Panc1 (cell line): ENCODE results near the gene MYH7B. TPM values are rescaled to one million over a fixed set of nuclear protein-coding genes. Genes with fewer than 3 reads are reported as not detected.

ENCODE experiments used
- ATAC-seq: fragments of 200-7000 bp; cut with Tn5 transposase; 2 replicates; pipeline ENCODE4 v1.9.1; 2020; ENCODE audit warnings: mild to moderate bottlenecking, moderate library complexity
- BruUV-seq: library from RNA; stranded (reverse); fragments of 400-500 nt; replicated peaks from 2 replicates; lab custom pipeline; 2021; lab: Mats Ljungman, UMichigan
- CTCF ChIA-PET: fragments of 300-600 bp; sonication (Branson Sonifier 250); formaldehyde crosslinking; loops from one replicate; lab custom pipeline; 2022; ENCODE audit warnings: antibody characterized with exemption; lab: Charles Lee
- POLR2A ChIA-PET: fragments of 300-600 bp; sonication (Branson Sonifier 250); formaldehyde crosslinking; loops from one replicate; lab custom pipeline; 2022; ENCODE audit warnings: antibody characterized with exemption; lab: Charles Lee
- DNase-seq: peaks from one replicate; pipeline ENCODE4 v3.0.0-alpha.2; 2010; ENCODE audit warnings: low read depth, low spot score
- H3K27ac ChIP-seq: 2 replicates; pipeline ENCODE4 v1.5.1; 2011; ENCODE audit warnings: mild to moderate bottlenecking, low read length, inconsistent platforms
- H3K27me3 ChIP-seq: fragments of 200-500 bp; sonication (Bioruptor generic); 2 replicates; pipeline ENCODE4 v1.6.0; 2014; ENCODE audit warnings: low read length, inconsistent platforms; ENCODE audit not compliant: control insufficient read depth, insufficient read depth
- H3K36me3 ChIP-seq: fragments of 200-500 bp; sonication (Bioruptor generic); 2 replicates; pipeline ENCODE4 v1.5.1; 2014; ENCODE audit warnings: inconsistent platforms, mild to moderate bottlenecking, low read length, moderate library complexity; ENCODE audit not compliant: control insufficient read depth, insufficient read depth
- H3K4me1 ChIP-seq: 2 replicates; pipeline ENCODE4 v1.5.1; 2011; ENCODE audit warnings: inconsistent platforms, mild to moderate bottlenecking, low read length, moderate library complexity; ENCODE audit not compliant: control insufficient read depth, insufficient read depth
- H3K4me3 ChIP-seq, 2 experiments: 2 replicates each; pipeline ENCODE4 v1.5.1; 2011 to 2012; ENCODE audit warnings: low read depth in 2 of 2, low read length in 2 of 2, mild to moderate bottlenecking in 2 of 2, inconsistent platforms in 1 of 2, moderate library complexity in 1 of 2
- H3K9me3 ChIP-seq: fragments of 200-500 bp; sonication (Bioruptor generic); 2 replicates; pipeline ENCODE4 v1.5.1; 2014; ENCODE audit warnings: low read depth, mild to moderate bottlenecking, inconsistent platforms, low read length, moderate library complexity; ENCODE audit not compliant: control insufficient read depth, insufficient read depth
- CTCF ChIP-seq: fragments of 450-650 bp; IDR thresholded peaks from 2 replicates; pipeline ENCODE4 v1.5.1; 2017; ENCODE audit warnings: mild to moderate bottlenecking
- POLR2AphosphoS5 ChIP-seq: IDR thresholded peaks from 2 replicates; pipeline ENCODE4 v1.6.1; 2012; ENCODE audit warnings: mild to moderate bottlenecking, low read depth, low read length, moderate library complexity
- REST ChIP-seq, 2 experiments: IDR thresholded peaks; 2 replicates each; pipeline ENCODE4 v1.6.1; 2011 to 2012; ENCODE audit warnings: low read depth in 2 of 2, control low read depth in 1 of 2, low read length in 1 of 2, mild to moderate bottlenecking in 1 of 2, moderate library complexity in 1 of 2; ENCODE audit not compliant: insufficient read depth in 1 of 2
- SIN3A ChIP-seq: IDR thresholded peaks from 2 replicates; pipeline ENCODE4 v1.6.1; 2012; ENCODE audit warnings: low read depth, mild to moderate bottlenecking, low read length, moderate library complexity, borderline replicate concordance; ENCODE audit not compliant: insufficient read depth
- TCF7L2 ChIP-seq: IDR thresholded peaks from 2 replicates; pipeline ENCODE4 v1.6.1; 2011; ENCODE audit warnings: mild to moderate bottlenecking, low read depth, low read length, inconsistent platforms
- in situ Hi-C: cut with HindIII; loops from 2 replicates; pipeline ENCODE4 v1.10.0; 2016; ENCODE audit warnings: low sequenced_read_pairs, low pct_unique_long_range_greater_than_20kb
- intact Hi-C: fragments of 100-400 bp; cut with micrococcal nuclease; formaldehyde crosslinking; loops from one replicate; pipeline ENCODE4 v1.10.0; 2022; ENCODE audit not compliant: unreplicated experiment
- total RNA-seq: library from RNA; stranded (reverse); gene quantifications from one replicate; pipeline ENCODE4 v1.2.1, GENCODE V29; 2021; ENCODE audit not compliant: unreplicated experiment

MYH7B gene
- total RNA-seq, 1 experiment from 2014 or later = 0.59 TPM

GRCh38 chr20:34990661-34991214 lies 35.1 kb downstream of the MYH7B start:
- Histone ChIP-seq H3K27me3 (no peaks in the 10 kb centered on the region), H3K27ac (no peak overlapping the region), H3K4me1 (no peaks in the 10 kb centered on the region), H3K36me3 (no peaks in the 10 kb centered on the region), H3K9me3 (no peaks in the 10 kb centered on the region), H3K4me3 (no peak overlapping the region)
- in situ Hi-C loops = no loop called here
- DNase-seq (no peak), ATAC-seq (no peak)
- intact Hi-C loops = no loop called here
- POLR2A ChIA-PET = no interaction called here
- CTCF ChIA-PET = no interaction called here
- TF ChIP-seq REST (IDR thresholded peaks at IDR 0.05; ENCODE audit: insufficient read depth in 1 of 2, low read depth in 2 of 2, low read length in 1 of 2) (no peak), SIN3A (no peak)
- no TSS peak for BruUV-seq

- CTCF ChIA-PET = interaction anchor here (0.6 kb wide), 1 partner anchor 190 kb away, joined by 3 read pairs; no protein-coding TSS in a partner anchor
Measured at GRCh38 chr20:34992751-34993417, 37.2 kb downstream of the MYH7B start.

More at GRCh38 chr20:34992751-34993417, 37.2 kb downstream of the MYH7B start:
- Histone ChIP-seq H3K36me3 (no peaks in the 10 kb centered on the region), H3K4me1 (no peaks in the 10 kb centered on the region), H3K9me3 (no peaks in the 10 kb centered on the region), H3K4me3 (no peak overlapping the region), H3K27me3 (no peaks in the 10 kb centered on the region), H3K27ac (no peak overlapping the region)
- no peak for ATAC-seq
- TF ChIP-seq POLR2AphosphoS5 (no peak), TCF7L2 (no peak), CTCF (no peak), SIN3A (no peak), REST (IDR thresholded peaks at IDR 0.05; ENCODE audit: insufficient read depth in 1 of 2, low read depth in 2 of 2, low read length in 1 of 2) (no peak)
- DNase-seq = no peak
- in situ Hi-C loops = no loop called here
- intact Hi-C loops = no loop called here
- POLR2A ChIA-PET = no interaction called here
- no TSS peak for BruUV-seq
